H9 (cell line): ENCODE measurements around the gene ZNF865. TPM values are rescaled to one million over a fixed set of nuclear protein-coding genes. Genes with fewer than 3 reads are reported as not detected.

Experiments
- DNase-seq: peaks from one replicate; pipeline ENCODE4 v3.0.0-alpha.2; 2017
- H2AFZ ChIP-seq: one replicate; pipeline ENCODE4 v1.6.1; 2013; ENCODE audit warnings: mild to moderate bottlenecking, low read length, control low read depth, moderate library complexity
- H2AK5ac ChIP-seq: 2 replicates; pipeline ENCODE4 v1.6.1; 2013; ENCODE audit warnings: low read length, control low read depth, mixed read lengths; ENCODE audit not compliant: insufficient read length
- H2BK120ac ChIP-seq: one replicate; pipeline ENCODE4 v1.6.1; 2013; ENCODE audit warnings: low read depth, mild to moderate bottlenecking, low read length, control low read depth, inconsistent platforms; ENCODE audit not compliant: poor library complexity, severe bottlenecking
- H2BK12ac ChIP-seq: 2 replicates; pipeline ENCODE4 v1.6.1; 2013; ENCODE audit warnings: low read length, control low read depth, mixed read lengths, low read depth; ENCODE audit not compliant: insufficient read length
- H2BK15ac ChIP-seq: 2 replicates; pipeline ENCODE4 v1.6.1; 2013; ENCODE audit warnings: low read depth, low read length, control low read depth
- H2BK20ac ChIP-seq: one replicate; pipeline ENCODE4 v1.6.1; 2013; ENCODE audit warnings: low read depth, mild to moderate bottlenecking, low read length, control low read depth, inconsistent platforms; ENCODE audit not compliant: poor library complexity, severe bottlenecking
- H2BK5ac ChIP-seq: 2 replicates; pipeline ENCODE4 v1.6.1; 2013; ENCODE audit warnings: low read length, control low read depth, mixed read lengths; ENCODE audit not compliant: insufficient read length
- H3K14ac ChIP-seq: 2 replicates; pipeline ENCODE4 v1.6.1; 2013; ENCODE audit warnings: low read length, control low read depth; ENCODE audit not compliant: insufficient read depth
- H3K18ac ChIP-seq: 2 replicates; pipeline ENCODE4 v1.6.1; 2013; ENCODE audit warnings: low read depth, mild to moderate bottlenecking, mixed read lengths, low read length, control low read depth; ENCODE audit not compliant: insufficient read length
- H3K23ac ChIP-seq: 2 replicates; pipeline ENCODE4 v1.6.1; 2013; ENCODE audit warnings: low read length, control low read depth, mixed read lengths, low read depth; ENCODE audit not compliant: insufficient read length
- H3K23me2 ChIP-seq: 2 replicates; pipeline ENCODE4 v1.6.1; 2013; ENCODE audit warnings: low read depth, mild to moderate bottlenecking, mixed read lengths, low read length, control low read depth; ENCODE audit not compliant: insufficient read length, poor library complexity, severe bottlenecking
- H3K27ac ChIP-seq: 2 replicates; pipeline ENCODE4 v1.5.1; 2013; ENCODE audit warnings: low read length, control low read depth, mixed read lengths, low read depth; ENCODE audit not compliant: insufficient read length
- H3K27me3 ChIP-seq: 2 replicates; pipeline ENCODE4 v1.6.1; 2013; ENCODE audit warnings: low read length, control low read depth, inconsistent platforms; ENCODE audit not compliant: insufficient read depth
- H3K4ac ChIP-seq: 2 replicates; pipeline ENCODE4 v1.6.1; 2013; ENCODE audit warnings: low read depth, mild to moderate bottlenecking, control low read depth, inconsistent platforms, low read length, moderate library complexity
- H3K4me1 ChIP-seq: 2 replicates; pipeline ENCODE4 v1.6.1; 2013; ENCODE audit warnings: low read length, control low read depth, inconsistent platforms; ENCODE audit not compliant: insufficient read depth
- H3K4me2 ChIP-seq: 2 replicates; pipeline ENCODE4 v1.6.1; 2013; ENCODE audit warnings: low read length, control low read depth, mixed read lengths; ENCODE audit not compliant: insufficient read length, insufficient read depth
- H3K56ac ChIP-seq: 2 replicates; pipeline ENCODE4 v1.6.1; 2013; ENCODE audit warnings: low read depth, mild to moderate bottlenecking, mixed read lengths, low read length, control low read depth; ENCODE audit not compliant: insufficient read length
- H3K79me1 ChIP-seq: 2 replicates; pipeline ENCODE4 v1.6.1; 2013; ENCODE audit warnings: low read depth, mild to moderate bottlenecking, moderate library complexity, low read length, control low read depth, inconsistent platforms; ENCODE audit not compliant: insufficient read depth, poor library complexity, severe bottlenecking
- H3K79me2 ChIP-seq: 2 replicates; pipeline ENCODE4 v1.6.1; 2013; ENCODE audit warnings: low read length, control low read depth, inconsistent platforms; ENCODE audit not compliant: insufficient read depth
- H3K9ac ChIP-seq: 2 replicates; pipeline ENCODE4 v1.6.1; 2013; ENCODE audit warnings: low read length, control low read depth, mixed read lengths; ENCODE audit not compliant: insufficient read length; ENCODE audit errors: extremely low read depth
- H3K9me3 ChIP-seq: one replicate; pipeline ENCODE4 v1.6.1; 2013; ENCODE audit warnings: low read depth, low read length, inconsistent platforms; ENCODE audit not compliant: control insufficient read depth
- H3T11ph ChIP-seq: one replicate; pipeline ENCODE4 v1.6.1; 2013; ENCODE audit warnings: mild to moderate bottlenecking, low read length, control low read depth, inconsistent platforms
- H4K20me1 ChIP-seq: one replicate; pipeline ENCODE4 v1.6.1; 2013; ENCODE audit not compliant: control insufficient read depth, insufficient read length, insufficient read depth
- H4K5ac ChIP-seq: 2 replicates; pipeline ENCODE4 v1.6.1; 2013; ENCODE audit warnings: low read depth, mild to moderate bottlenecking, mixed read lengths, low read length, control low read depth; ENCODE audit not compliant: insufficient read length
- H4K8ac ChIP-seq: replicated peaks from 2 replicates; pipeline ENCODE4 v1.6.1; 2013; ENCODE audit warnings: low read length, control low read depth, mixed read lengths, low read depth; ENCODE audit not compliant: insufficient read length
- H4K91ac ChIP-seq: 2 replicates; pipeline ENCODE4 v1.6.1; 2013; ENCODE audit warnings: low read depth, mild to moderate bottlenecking, moderate library complexity, mixed read lengths, low read length, control low read depth; ENCODE audit not compliant: insufficient read length
- H3K27ac Mint-ChIP-seq, 3 experiments: 2 replicates in 2 of 3; 3 replicates in 1 of 3; pipeline ENCODE4 v1.8.0; 2020 to 2021; ENCODE audit warnings: mixed read lengths in 3 of 3, mild to moderate bottlenecking in 1 of 3, moderate library complexity in 1 of 3
- H3K27me3 Mint-ChIP-seq: 2 replicates; pipeline ENCODE4 v1.8.0; 2021; ENCODE audit warnings: low read depth, mild to moderate bottlenecking, moderate library complexity, mixed read lengths
- H3K36me3 Mint-ChIP-seq, 3 experiments: 2 replicates in 2 of 3; 3 replicates in 1 of 3; pipeline ENCODE4 v1.8.0; 2020 to 2021; ENCODE audit warnings: low read depth in 3 of 3, mixed read lengths in 3 of 3; ENCODE audit not compliant: insufficient read depth in 1 of 3
- H3K4me1 Mint-ChIP-seq, 2 experiments: 2 replicates each; pipeline ENCODE4 v1.8.0; 2020; ENCODE audit warnings: mixed read lengths in 2 of 2
- H3K4me3 Mint-ChIP-seq, 2 experiments: 2 replicates in 1 of 2; 3 replicates in 1 of 2; pipeline ENCODE4 v1.8.0; 2020 to 2021; ENCODE audit warnings: mild to moderate bottlenecking in 2 of 2, mixed read lengths in 2 of 2, moderate library complexity in 1 of 2
- H3K9me3 Mint-ChIP-seq, 2 experiments: 2 replicates in 1 of 2; 3 replicates in 1 of 2; pipeline ENCODE4 v1.8.0; 2020; ENCODE audit warnings: mild to moderate bottlenecking in 2 of 2, mixed read lengths in 2 of 2, moderate library complexity in 1 of 2
- CTCF ChIP-seq: fragments of 200-600 bp; sonication (generic); conservative IDR thresholded peaks from 3 replicates; pipeline ENCODE4 v1.8.0; 2021; ENCODE audit warnings: antibody characterized with exemption, mild to moderate bottlenecking
- WGBS: extraction: QIAGEN DNeasy Blood & Tissue Kit; methylation state at CpG from one replicate; pipeline ENCODE4 v1.1.7; 2013; ENCODE audit warnings: missing lambda C conversion rate, low lambda C conversion rate, mixed read lengths; ENCODE audit not compliant: insufficient read length; ENCODE audit errors: extremely low coverage; 5-methylcytosine and 5-hydroxymethylcytosine counted together
- total RNA-seq: library from RNA; stranded (reverse); gene quantifications from 2 replicates; pipeline ENCODE4 v1.2.1, GENCODE V29; 2021

The ZNF865 gene
- total RNA-seq, 1 experiment from 2014 or later: 14.3 TPM

GRCh38 chr19:55611300-55611982 is 6.0 kb downstream of the ZNF865 start:
- Histone ChIP-seq H2AFZ (no peak overlapping the region), H2BK20ac (no peak overlapping the region), H3K14ac (no peak overlapping the region), H2BK120ac (no peak overlapping the region), H3K18ac (no peak overlapping the region), H3K4me1 (0 out of 2 replicates have a peak, but pooled peaks cover 3% of the 10 kb centered on the region), H3K27ac (no peak overlapping the region), H3K4ac (no peak overlapping the region), H3K27me3 (no peaks in the 10 kb centered on the region), H3K9ac (no peak overlapping the region), H3K4me2 (no peak overlapping the region), H2BK5ac (no peak overlapping the region), H2AK5ac (no peak overlapping the region), H3K23me2 (no peaks in the 10 kb centered on the region), H3K79me1 (peaks cover 4% of the 10 kb centered on the region), H2BK12ac (no peak overlapping the region), H3K9me3 (no peaks in the 10 kb centered on the region), H4K20me1 (no peaks in the 10 kb centered on the region), H2BK15ac (no peak overlapping the region), H3K79me2 (peaks cover 1% of the 10 kb centered on the region; the same call in 1 of the 2 replicates), H3K23ac (no peak overlapping the region), H3T11ph (no peak overlapping the region), H4K5ac (no peak overlapping the region), H4K91ac (no peak overlapping the region), H4K8ac (no peak overlapping the region), H3K56ac (no peak overlapping the region)
- Mint-ChIP-seq H3K36me3 (peaks cover 16 to 41% (median 36%) of the 10 kb centered on the region in 3 experiments), H3K9me3 (no peaks in the 10 kb centered on the region), H3K27me3 (no peaks in the 10 kb centered on the region), H3K27ac (no peak overlapping the region; a peak in 1 of 7 replicates), H3K4me3 (no peak overlapping the region), H3K4me1 (peaks cover 7 to 8% of the 10 kb centered on the region in 2 experiments)
- no peak for DNase-seq
- TF ChIP-seq CTCF: no peak
- no CpG with 5 or more reads among the region's 15 CpGs for WGBS
